AG08395 (cell line): ENCODE measurements around the gene TRPV3.
"Not testable (repeated sequence)": the region's sequence is repeated elsewhere in the genome, so short reads cannot be mapped to it uniquely, and the experiment has no call there.

Experiments
- DNase-seq: peaks from one replicate; pipeline ENCODE4 v3.0.0; 2012; ENCODE audit warnings: mixed read lengths, low spot score

Gene TRPV3

DNA sequence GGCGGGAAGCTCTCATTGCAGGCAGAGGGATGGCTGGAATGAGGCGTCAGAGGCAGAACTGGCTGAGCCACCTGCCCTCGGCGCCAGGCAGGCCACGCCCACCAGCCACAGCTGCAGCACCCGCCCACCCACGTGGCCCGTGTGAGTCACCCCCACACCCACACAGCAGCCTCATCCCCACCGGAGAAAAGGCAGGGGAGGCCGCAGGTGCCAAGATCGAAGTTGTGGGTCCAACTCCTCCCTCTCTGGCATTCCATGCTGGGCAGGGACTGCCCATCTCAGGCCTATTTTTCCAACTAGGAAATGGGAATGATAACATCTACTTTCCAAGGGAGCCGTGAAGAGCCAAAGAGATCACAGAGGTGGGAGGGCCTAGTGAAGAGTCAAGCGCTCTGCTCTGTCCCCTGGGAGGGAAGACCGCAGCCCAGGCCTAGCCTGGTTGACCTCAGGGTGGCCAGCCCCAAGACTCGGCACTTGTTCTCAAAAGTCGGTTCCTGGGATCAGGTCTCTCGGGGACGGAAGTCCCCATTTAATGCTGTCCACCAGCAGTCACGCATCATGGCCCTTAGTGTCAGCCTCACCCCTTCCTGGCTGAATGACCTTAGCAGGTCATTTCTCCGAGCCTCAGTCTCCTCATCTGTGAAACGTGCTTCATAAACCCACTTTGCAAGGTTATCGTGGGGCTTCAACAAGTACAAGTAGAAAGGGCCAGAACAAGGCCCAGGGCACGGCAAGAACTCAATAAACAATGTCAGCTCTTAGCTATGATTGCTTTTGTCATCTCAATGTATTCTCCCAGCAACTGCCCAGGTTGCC lies at the start of gene TRPV3:
Gene TRPV3, minus strand, starts transcription at position 45 of the 816 bp plus-strand sequence. CDS start 2,962 bp downstream, outside the sequence.
- DNase-seq, result no peak

DNA sequence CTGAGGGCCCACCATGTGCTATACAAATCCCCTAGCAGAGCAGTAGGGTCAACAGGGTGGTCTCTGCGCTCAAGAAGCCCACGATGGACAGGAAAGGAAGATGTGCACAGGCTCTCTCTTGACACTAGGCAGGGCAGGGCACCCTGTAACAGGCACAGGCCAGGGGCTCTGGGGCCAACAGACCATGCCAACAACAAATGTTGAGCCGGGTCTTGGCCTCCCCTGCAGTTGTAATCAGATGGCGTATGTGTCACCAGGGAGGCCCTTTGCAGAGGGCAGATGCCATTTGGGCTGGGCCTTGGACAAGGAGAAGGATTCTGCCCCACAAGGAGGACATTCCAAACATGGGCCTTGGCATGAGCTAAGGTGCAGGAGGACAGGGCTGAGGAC lies 46.3 kb upstream of the TRPV3 start:
- DNase-seq, result no peak

DNA sequence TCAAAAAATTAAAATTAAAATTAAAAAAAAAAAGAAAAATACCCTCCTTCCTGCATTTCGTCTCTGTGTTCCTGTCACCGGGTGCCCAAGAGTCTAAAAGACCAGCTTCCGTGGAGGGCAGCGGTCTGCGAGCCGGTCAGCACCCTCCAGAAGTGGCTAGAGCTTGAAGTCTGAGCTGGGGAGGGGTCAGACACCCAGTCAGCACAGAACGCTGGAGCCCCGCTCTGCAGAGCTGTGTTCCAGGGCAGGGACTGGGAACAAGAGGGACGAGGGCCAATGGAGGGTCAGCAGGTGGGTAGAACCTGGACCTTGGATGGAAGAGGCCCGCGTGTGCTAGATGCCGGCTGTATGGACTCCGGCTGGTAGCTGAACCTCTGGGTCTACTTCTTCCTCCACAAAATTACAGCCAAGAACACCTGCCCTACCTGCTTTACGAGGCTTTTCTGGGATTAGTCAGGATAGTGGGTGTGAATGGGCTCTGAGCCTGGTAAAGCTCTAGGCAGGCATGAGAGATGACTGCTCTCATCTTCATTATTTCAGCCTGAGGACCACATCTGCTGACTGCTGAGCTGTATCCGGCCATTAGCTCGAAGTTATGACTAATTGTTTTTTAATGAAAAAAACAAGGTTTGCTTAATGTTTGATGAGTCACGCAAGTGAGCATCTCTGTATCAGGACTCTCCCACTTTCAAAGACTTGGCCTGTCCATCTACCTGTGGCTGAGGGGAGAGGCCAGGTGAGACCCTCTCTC lies 45.7 kb upstream of the TRPV3 start:
- peak; percentile 74 for DNase-seq

DNA sequence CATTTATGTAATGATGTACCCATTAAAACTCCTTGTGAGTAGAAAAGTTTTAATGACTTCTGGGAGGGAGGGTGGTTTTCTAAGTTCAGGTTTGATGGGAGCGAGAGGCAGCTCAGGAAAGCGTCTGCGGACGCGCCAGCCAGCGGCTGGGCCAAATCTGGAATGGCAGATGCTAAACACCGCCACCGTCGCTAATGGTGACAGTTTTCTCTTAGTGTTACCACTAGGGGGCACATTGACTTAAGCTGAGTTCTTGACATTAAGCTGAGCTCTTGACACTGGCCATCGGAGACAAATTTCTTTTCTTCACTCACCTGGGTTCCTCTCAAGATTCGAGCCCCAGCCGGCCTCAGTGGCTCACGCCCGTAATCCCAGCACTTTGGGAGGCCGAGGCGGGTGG lies 44.9 kb upstream of the TRPV3 start:
- DNase-seq, result no peak

DNA sequence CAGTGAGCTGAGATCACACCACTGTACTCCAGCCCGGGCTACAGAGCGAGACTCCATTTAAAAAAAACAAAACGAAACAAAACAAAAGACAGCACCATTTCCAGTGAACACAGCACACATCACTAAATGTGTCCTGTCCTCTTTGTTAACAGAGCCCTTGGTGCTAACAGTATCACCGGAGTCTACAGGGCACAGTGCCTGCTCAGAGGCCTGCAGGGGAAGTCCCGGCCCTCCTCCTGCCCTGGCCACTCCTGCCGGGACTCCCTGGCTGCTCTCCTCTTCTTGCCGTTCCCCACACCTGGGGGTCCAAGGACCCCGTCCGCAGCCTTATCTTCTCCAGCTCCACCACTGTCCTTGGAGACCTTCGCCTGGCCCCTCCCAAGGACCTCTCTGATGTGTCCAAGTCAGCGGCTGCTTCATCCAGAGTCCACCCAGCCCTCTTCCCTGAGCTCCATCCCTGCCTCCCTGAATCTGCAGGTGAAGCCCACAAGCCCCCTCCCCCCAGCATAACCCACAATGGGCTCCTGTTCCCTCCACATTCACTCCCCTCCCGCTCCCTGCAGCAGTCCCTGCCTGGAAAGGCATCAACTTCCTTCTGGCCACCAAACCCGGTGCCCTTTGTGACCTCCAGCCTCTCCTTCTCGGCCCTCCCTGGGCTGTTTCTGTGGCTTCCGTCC lies 43.1 kb upstream of the TRPV3 start:
- DNase-seq, result no peak

- no peak for DNase-seq
Measured at GRCh38 chr17:3598078-3598477, 40.5 kb upstream of the TRPV3 start.

- no peak for DNase-seq
Measured at GRCh38 chr17:3596804-3597464, 39.3 kb upstream of the TRPV3 start.

DNA sequence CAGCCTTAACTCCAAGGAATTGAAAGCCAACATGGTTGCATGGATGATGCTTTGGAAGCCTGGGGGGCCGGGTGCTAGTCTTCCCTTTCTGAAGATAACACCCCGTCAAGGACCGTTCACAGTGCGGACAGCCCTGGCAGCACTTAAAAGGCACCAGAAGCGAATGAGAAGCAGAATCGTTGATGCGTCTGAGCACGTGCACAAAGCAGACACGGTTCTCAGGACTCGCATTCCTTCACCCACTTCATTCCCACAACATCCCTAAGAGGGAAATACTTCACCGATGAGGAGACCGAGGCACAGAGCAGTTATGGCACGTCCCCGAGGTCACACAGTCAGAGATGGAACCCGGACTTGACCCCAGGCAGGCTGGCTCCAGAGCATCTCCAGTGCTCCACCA lies 37.4 kb upstream of the TRPV3 start:
- no peak for DNase-seq

DNA sequence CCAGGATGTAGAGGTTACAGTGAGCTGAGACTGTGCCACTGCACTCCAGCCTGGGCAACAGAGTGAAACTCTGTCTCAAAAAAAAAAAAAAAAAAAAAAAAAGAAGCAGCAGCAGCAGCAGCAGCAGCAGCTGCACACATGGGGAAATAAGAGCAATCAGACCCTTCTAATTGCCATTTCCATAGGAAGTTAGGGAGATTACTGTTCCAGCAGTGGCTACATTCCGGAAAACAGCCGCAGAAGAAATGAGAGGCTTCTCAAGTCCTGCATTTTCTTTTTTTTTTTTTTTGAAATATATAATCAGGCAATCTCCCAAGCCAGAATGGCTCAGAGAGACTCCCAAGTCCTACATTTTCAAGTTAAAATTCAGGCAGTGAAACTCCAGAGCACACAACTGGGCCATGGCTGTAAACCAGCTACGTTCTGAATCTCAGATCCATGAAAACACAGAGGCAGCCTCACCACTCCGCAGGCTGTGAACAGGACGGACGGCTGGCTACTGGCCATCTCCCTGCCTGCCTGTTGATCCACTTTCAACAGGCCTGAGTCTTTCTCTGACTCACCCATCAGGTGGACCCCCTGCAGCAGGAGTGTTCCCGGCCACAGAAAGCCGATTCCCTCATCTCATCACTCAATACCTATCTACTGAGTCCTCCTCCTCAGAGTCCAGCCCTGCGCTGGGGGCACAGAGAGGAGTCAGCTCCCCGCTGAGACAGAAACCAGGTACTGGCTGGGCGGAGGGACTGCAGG lies 36.6 kb upstream of the TRPV3 start:
- DNase-seq, result peak; percentile 29

- DNase-seq, result no peak
Measured at GRCh38 chr17:3593384-3593783, 35.8 kb upstream of the TRPV3 start.

GRCh38 chr17:3592216-3592860 lies 34.7 kb upstream of the TRPV3 start:
- no peak for DNase-seq

DNA sequence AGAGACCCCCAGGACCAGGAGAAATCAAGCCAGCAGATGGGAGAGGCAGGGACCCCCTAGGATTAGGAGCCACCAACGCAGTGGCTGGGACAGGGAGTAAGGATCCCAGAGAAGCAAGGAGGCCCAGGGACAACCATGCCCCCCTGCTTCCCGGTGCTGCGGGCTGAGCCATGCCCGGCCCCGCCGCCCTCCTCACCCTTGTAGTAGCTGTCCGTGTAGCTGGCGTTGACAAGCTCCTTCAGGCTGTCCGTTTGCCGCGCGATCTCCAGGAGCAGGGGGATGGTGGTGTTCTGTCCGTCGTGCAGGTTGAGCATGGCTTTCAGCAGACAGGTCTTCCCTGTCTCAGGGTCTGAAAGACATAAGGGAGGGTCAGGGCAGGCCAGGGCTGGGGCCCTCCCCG lies 33.2 kb upstream of the TRPV3 start:
- DNase-seq, result no peak

GRCh38 chr17:3590231-3590630 lies 32.6 kb upstream of the TRPV3 start:
- DNase-seq, result no peak

DNA sequence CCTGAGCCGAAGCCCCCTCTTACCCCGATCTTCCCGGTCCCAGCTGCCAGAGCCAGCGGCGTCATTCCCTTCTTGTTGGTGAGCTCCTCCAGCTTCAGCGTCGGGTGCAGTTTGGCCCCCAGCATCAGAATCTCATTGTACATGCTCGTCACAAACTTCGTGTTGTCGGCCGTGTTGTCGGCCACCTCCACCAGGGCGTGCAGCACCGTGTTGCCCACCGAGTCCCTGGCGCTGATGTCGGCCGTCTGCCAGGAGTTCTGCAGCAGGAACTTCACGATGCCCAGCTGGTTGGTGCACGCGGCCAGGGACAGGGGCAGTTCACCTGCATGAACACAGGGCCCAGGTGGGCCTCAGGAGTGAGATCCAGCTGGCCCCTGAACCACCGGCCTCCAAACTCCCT lies 32.2 kb upstream of the TRPV3 start:
- DNase-seq, result no peak

DNA sequence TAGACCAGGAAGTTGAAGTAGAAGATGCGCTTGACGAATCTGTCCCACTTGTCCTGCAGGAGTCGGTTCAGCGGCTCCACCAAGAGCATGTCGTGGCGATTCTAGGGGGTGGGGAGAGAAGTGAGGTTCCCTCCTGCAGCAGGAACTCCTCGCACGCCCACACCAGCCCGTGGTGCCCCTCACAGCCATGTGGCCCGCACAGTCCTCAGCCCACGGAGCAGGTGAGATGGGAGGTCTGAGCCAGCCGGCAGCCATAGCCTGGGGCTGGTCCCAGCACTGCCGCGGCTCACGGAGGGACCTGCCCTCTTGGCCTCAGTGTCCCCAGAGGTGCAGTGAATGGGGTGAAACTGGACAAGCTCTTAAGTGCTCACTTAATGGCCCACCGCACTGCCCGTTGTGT lies 28.2 kb upstream of the TRPV3 start:
- DNase-seq, result no peak

DNA sequence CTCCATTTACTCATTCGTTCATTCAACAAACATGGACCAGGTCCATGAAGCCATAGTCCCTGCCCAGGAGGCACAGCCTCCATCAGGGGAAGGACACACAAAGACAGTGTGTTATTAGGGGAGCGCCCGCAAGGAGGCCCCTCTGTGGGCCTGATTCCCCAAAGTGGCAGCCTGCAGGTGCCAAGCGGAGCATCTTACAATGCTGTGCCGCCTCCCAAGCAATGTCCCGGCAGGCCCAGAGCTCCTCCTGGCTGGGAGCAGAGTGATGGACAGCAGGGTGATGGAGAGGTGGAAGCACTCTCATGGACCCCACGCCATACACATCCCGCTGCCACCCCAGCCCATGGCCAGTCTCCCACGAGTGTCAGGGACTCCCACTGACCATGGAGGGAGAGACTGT lies 25.8 kb upstream of the TRPV3 start:
- no peak for DNase-seq

GRCh38 chr17:3582915-3583314 lies 25.3 kb upstream of the TRPV3 start:
- no peak for DNase-seq

GRCh38 chr17:3578667-3579066 lies 21.1 kb upstream of the TRPV3 start:
- not testable (repeated sequence) for DNase-seq

DNA sequence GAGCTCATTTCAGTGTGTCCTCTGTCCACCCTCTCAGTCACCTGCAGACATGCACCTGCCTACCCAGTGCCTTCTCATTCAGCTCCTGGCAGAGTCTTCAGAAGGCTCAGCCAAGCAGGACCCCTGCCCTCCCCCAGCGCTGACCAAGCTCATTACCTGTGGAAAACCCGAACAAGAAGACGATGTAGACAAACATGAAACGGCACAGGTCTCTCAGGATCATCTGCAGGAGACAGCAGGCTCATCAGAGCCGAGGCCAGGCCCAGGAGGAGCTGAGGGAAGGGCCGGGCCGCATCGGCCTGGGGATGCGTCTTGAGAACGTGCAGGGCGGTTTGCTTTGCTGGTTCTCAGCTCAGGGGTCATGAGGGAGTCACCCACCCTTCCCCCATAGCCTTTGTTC lies 19.4 kb upstream of the TRPV3 start:
- no peak for DNase-seq

- peak; percentile 78 for DNase-seq
Measured at GRCh38 chr17:3575511-3575910, 17.9 kb upstream of the TRPV3 start.

DNA sequence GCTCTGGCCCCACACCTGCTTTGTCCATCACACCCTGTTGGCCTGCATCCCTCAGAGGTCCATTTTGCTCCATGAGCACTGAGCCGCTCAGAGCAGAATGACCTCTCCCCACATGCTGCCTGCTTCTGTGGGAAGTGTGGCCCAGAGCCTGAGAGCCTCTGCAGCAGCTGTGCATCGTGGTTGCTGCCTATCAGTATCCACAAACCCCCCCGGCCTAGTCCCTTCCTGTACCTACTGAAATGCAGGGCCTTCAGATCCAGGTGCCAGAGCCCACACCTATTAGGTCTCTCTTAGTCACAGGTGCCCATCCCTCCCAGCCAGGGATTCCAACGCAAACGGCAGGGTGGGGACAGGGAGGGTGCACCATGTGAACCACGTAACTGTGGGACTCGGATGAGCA lies 16.6 kb upstream of the TRPV3 start:
- no peak for DNase-seq
